ENCODE results near the gene UNC5A.

The UNC5A gene

DNA sequence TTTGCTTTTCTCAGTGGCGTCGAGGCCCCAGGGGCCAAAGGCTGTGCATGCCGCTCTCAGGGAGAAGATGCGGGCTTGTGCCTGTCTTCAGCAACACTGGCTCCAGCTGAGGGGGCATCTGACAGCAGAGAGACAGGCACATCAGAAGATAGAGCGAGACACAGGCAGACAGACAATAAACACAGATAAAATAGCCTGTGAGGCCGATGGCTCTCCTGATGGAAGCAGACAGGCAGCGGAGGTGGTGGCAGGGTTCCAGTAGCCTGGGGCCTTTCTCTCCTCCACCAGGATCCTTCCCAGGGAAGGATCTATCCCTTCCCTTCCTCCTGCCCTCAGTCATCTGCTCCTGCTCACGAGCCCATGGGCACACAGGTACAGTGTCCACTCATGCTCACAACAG, 16.6 kb upstream of the UNC5A start:
- H3K4me3 ChIP-seq (IDR thresholded peaks at IDR 0.05; ENCODE audit: insufficient read depth, low read depth, low read length): no peak overlapping the region
- H2AFZ ChIP-seq (ENCODE audit: low read depth): no peak overlapping the region
- no peaks in the 10 kb centered on the region for H3K36me3 ChIP-seq (ENCODE audit: insufficient read depth)
- H4K20me1 ChIP-seq (ENCODE audit: insufficient read depth): no peaks in the 10 kb centered on the region
- H3K79me2 ChIP-seq (ENCODE audit: insufficient read depth, low read depth): no peaks in the 10 kb centered on the region
- no peak overlapping the region for H3K27ac ChIP-seq
- no peaks in the 10 kb centered on the region for H3K4me1 ChIP-seq (ENCODE audit: low read depth, poor library complexity, severe bottlenecking)
- H3K9ac ChIP-seq: no peak overlapping the region
- no peak overlapping the region for H3K4me2 ChIP-seq
- TF ChIP-seq, protein P1, sequence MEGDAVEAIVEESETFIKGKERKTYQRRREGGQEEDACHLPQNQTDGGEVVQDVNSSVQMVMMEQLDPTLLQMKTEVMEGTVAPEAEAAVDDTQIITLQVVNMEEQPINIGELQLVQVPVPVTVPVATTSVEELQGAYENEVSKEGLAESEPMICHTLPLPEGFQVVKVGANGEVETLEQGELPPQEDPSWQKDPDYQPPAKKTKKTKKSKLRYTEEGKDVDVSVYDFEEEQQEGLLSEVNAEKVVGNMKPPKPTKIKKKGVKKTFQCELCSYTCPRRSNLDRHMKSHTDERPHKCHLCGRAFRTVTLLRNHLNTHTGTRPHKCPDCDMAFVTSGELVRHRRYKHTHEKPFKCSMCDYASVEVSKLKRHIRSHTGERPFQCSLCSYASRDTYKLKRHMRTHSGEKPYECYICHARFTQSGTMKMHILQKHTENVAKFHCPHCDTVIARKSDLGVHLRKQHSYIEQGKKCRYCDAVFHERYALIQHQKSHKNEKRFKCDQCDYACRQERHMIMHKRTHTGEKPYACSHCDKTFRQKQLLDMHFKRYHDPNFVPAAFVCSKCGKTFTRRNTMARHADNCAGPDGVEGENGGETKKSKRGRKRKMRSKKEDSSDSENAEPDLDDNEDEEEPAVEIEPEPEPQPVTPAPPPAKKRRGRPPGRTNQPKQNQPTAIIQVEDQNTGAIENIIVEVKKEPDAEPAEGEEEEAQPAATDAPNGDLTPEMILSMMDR (conservative IDR thresholded peaks at IDR 0.05; ENCODE audit: low read depth, low read length): no peak
- H3K27me3 ChIP-seq (ENCODE audit: insufficient read depth, low read depth): peaks cover 43% of the 10 kb centered on the region

DNA sequence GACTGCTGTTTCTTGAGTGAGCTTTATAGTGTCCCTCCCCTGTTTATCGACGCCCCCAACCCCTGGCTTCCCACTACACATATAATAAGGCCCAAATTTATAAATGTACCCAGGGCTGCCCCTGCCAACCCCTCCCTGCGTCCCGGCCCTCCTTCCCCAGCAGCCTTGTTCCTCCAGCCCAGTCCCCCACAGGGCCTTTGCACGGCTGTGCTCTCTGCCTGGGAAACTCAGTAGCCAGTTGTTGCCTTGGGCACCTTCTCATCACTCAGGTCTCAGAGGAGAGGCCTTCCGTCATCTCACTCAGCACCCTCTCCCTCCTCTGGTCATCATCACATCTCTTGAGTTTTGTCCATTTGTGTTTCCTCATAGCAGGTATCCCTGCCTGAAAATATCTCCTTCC, 15.8 kb upstream of the UNC5A start:
- H4K20me1 ChIP-seq (ENCODE audit: insufficient read depth): no peaks in the 10 kb centered on the region
- H3K9ac ChIP-seq: no peak overlapping the region
- no peak overlapping the region for H3K4me3 ChIP-seq (IDR thresholded peaks at IDR 0.05; ENCODE audit: insufficient read depth, low read depth, low read length)
- no peak overlapping the region for H2AFZ ChIP-seq (ENCODE audit: low read depth)
- no peaks in the 10 kb centered on the region for H3K79me2 ChIP-seq (ENCODE audit: insufficient read depth, low read depth)
- H3K27me3 ChIP-seq (ENCODE audit: insufficient read depth, low read depth): peaks cover 43% of the 10 kb centered on the region
- H3K36me3 ChIP-seq (ENCODE audit: insufficient read depth): no peaks in the 10 kb centered on the region
- no peaks in the 10 kb centered on the region for H3K4me1 ChIP-seq (ENCODE audit: low read depth, poor library complexity, severe bottlenecking)
- H3K4me2 ChIP-seq: no peak overlapping the region
- TF ChIP-seq, protein P1 (conservative IDR thresholded peaks at IDR 0.05; ENCODE audit: low read depth, low read length): no peak
- H3K27ac ChIP-seq: no peak overlapping the region

DNA sequence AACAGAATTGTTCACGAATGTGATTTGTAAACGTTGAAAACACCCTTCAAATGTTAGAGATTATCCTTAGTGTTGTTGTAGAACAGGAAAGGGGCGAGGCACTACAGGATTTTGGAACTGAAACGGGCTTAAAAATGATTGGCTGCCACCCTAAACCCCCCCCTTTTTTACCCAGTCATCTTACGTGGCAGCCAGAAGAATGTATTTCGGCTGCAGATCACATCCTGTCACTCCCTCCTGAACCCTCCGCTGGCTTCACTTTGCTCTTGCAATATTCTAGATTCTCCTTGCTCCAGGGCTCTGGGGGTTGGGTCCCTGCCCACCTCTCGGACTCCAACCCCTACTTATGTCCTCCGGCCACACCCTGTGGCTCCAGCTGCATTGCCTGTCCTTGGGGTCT, 13.9 kb upstream of the UNC5A start:
- Histone ChIP-seq H3K4me2 (no peak overlapping the region), H3K27me3 (ENCODE audit: insufficient read depth, low read depth) (peaks cover 36% of the 10 kb centered on the region), H3K4me1 (ENCODE audit: low read depth, poor library complexity, severe bottlenecking) (no peaks in the 10 kb centered on the region), H3K4me3 (IDR thresholded peaks at IDR 0.05; ENCODE audit: insufficient read depth, low read depth, low read length) (no peak overlapping the region), H3K9ac (no peak overlapping the region), H2AFZ (ENCODE audit: low read depth) (no peak overlapping the region), H3K79me2 (ENCODE audit: insufficient read depth, low read depth) (no peaks in the 10 kb centered on the region), H3K27ac (no peak overlapping the region), H3K36me3 (ENCODE audit: insufficient read depth) (no peaks in the 10 kb centered on the region), H4K20me1 (ENCODE audit: insufficient read depth) (no peaks in the 10 kb centered on the region)
- TF ChIP-seq, protein P1 (conservative IDR thresholded peaks at IDR 0.05; ENCODE audit: low read depth, low read length): no peak

DNA sequence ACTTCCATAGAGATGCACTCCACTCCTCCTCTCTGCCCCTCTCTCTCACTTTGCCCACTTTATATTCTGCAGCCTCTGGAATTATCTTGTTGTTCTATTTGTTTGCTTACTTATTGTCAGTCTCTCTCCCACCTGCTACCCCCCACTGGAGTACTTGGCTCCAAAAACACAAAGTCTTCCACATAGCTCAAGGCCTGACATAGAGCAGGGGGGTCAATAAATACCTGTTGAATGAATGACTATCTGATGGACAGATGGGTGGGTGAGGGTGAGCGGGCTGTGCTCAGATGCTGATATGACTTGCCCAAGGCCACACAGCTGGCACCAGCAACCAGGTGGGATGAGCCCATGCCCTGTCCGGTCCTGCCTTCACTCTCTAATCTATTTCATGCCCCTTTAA, 13.4 kb upstream of the UNC5A start:
- H3K4me1 ChIP-seq (ENCODE audit: low read depth, poor library complexity, severe bottlenecking): no peaks in the 10 kb centered on the region
- no peaks in the 10 kb centered on the region for H3K36me3 ChIP-seq (ENCODE audit: insufficient read depth)
- H3K9ac ChIP-seq: no peak overlapping the region
- H3K27me3 ChIP-seq (ENCODE audit: insufficient read depth, low read depth): peaks cover 34% of the 10 kb centered on the region
- no peaks in the 10 kb centered on the region for H4K20me1 ChIP-seq (ENCODE audit: insufficient read depth)
- TF ChIP-seq, protein P1 (conservative IDR thresholded peaks at IDR 0.05; ENCODE audit: low read depth, low read length): no peak
- no peaks in the 10 kb centered on the region for H3K79me2 ChIP-seq (ENCODE audit: insufficient read depth, low read depth)
- no peak overlapping the region for H2AFZ ChIP-seq (ENCODE audit: low read depth)
- no peak overlapping the region for H3K4me3 ChIP-seq (IDR thresholded peaks at IDR 0.05; ENCODE audit: insufficient read depth, low read depth, low read length)
- H3K4me2 ChIP-seq: no peak overlapping the region
- no peak overlapping the region for H3K27ac ChIP-seq

Data from KMS-11 (cell line).